Measurements from ENCODE around the gene SLC35B2. TPM values are rescaled to one million over a fixed set of nuclear protein-coding genes. Genes with fewer than 3 reads are reported as not detected.

SLC35B2 gene
- total RNA-seq, 3 donors from 2014 or later, result 24.9 to 38.0 (median 31.6) TPM

- no peak for ATAC-seq
- intact Hi-C loops (cut with DNase I, micrococcal nuclease), result no loop called here
Observed at GRCh38 chr6:44292661-44293365, 35.5 kb upstream of the SLC35B2 start.

GRCh38 chr6:44291841-44292240 lies 34.5 kb upstream of the SLC35B2 start:
- no peak for DNase-seq
- no peak for TF ChIP-seq CTCF (IDR thresholded peaks at IDR 0.05)
- no peaks in the 10 kb centered on the region for H3K36me3 ChIP-seq (ENCODE audit: low read depth)
- H3K4me1 ChIP-seq (ENCODE audit: low read depth), result no peaks in the 10 kb centered on the region
- H3K4me3 ChIP-seq, result no peak overlapping the region
- intact Hi-C loops (cut with DNase I, micrococcal nuclease), result no loop called here
- no peak for ATAC-seq
- no peaks in the 10 kb centered on the region for H3K9me3 ChIP-seq

More at GRCh38 chr6:44292661-44293365, 35.5 kb upstream of the SLC35B2 start:
- no peak for DNase-seq
- H3K36me3 ChIP-seq (ENCODE audit: low read depth), result no peaks in the 10 kb centered on the region
- H3K9me3 ChIP-seq, result no peaks in the 10 kb centered on the region
- TF ChIP-seq CTCF (IDR thresholded peaks at IDR 0.05), result no peak
- H3K4me3 ChIP-seq, result no peak overlapping the region
- H3K4me1 ChIP-seq (ENCODE audit: low read depth), result peaks cover 8% of the 10 kb centered on the region

GRCh38 chr6:44289726-44290260 lies 32.5 kb upstream of the SLC35B2 start:
- no peak for ATAC-seq
- H3K4me1 ChIP-seq (ENCODE audit: low read depth), result no peaks in the 10 kb centered on the region
- no peak for DNase-seq
- no peaks in the 10 kb centered on the region for H3K9me3 ChIP-seq
- no peak overlapping the region for H3K4me3 ChIP-seq
- no peak for TF ChIP-seq CTCF (IDR thresholded peaks at IDR 0.05)
- intact Hi-C loops (cut with DNase I, micrococcal nuclease), result no loop called here
- H3K36me3 ChIP-seq (ENCODE audit: low read depth), result no peaks in the 10 kb centered on the region

- TF ChIP-seq CTCF (IDR thresholded peaks at IDR 0.05), result no peak
- Histone ChIP-seq H3K4me3 (no peak overlapping the region), H3K9me3 (no peaks in the 10 kb centered on the region), H3K36me3 (ENCODE audit: low read depth) (no peaks in the 10 kb centered on the region), H3K4me1 (ENCODE audit: low read depth) (no peaks in the 10 kb centered on the region)
- DNase-seq (no peak), ATAC-seq (no peak)
- intact Hi-C loops (cut with DNase I, micrococcal nuclease), result no loop called here
Observed at GRCh38 chr6:44286747-44287146, 29.4 kb upstream of the SLC35B2 start.

- Histone ChIP-seq H3K36me3 (ENCODE audit: low read depth) (no peaks in the 10 kb centered on the region), H3K4me3 (no peak overlapping the region), H3K9me3 (no peaks in the 10 kb centered on the region), H3K4me1 (ENCODE audit: low read depth) (no peaks in the 10 kb centered on the region)
- ATAC-seq (no peak), DNase-seq (no peak)
- intact Hi-C loops (cut with DNase I, micrococcal nuclease), result no loop called here
- TF ChIP-seq CTCF (IDR thresholded peaks at IDR 0.05), result no peak
Observed at GRCh38 chr6:44286285-44286565, 28.9 kb upstream of the SLC35B2 start.

Data from mucosa of descending colon (tissue), 3 donors.